ENCODE measurements around the gene EIF4H. TPM values are rescaled to one million over a fixed set of nuclear protein-coding genes. Genes with fewer than 3 reads are reported as not detected.

The EIF4H gene
- total RNA-seq, 1 experiment from 2014 or later, result 384 TPM

DNA sequence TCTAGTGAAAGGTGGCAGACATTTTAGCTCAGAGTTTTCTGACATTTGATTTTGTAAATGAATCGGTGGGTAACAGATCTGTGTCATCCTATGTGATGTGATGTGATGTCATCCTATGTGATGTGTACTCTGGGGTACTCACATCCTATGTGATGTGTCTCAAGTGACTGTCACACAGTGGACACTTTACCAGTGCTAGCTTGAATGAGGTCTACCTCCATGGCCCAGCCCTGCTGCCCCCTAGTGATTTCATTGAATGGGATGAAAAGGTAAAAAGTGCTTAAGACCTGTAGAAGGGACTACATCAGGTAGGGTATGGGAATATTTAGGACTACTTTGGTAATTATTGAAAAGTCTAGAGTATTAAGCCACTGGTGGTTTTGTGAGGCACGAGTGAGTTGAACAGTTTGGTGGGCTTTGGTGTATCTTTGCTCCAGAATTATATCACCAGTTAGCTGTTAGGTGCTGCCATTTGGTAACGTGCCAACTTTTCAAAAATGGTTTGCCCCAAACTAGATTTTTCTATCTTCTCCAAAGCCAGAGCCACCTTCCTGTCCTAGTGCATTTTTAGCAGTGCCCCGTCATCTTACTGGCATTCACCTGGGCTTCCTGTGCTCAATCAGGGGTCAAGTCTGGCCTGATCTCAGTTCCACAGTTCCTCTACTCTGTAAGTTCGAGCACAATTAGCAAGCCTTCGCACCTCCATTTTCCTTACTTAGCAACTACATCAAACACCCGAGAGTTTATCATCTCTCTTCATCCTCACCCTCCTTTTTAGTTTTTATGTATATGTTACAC, 9.7 kb downstream of the EIF4H start:
- CTCF ChIA-PET, result interaction anchor here (0.8 to 2.0 kb wide), 14 partner anchors 9 to 159 kb away, joined by 3 to 12 read pairs (median 4); partner anchors contain the start of genes EIF4H and LIMK1
- H3K9ac ChIP-seq (ENCODE audit: low read length), result peak overlapping the region; percentile 4; the same call in 1 of the 2 replicates
- no peaks in the 10 kb centered on the region for H3K9me3 ChIP-seq (ENCODE audit: control insufficient read depth in 1 of 2, insufficient read depth in 1 of 2, low read depth in 1 of 2, low read length in 2 of 2)
- H3K4me3 ChIP-seq (replicated peaks in 1 of 2; ENCODE audit: low read depth in 1 of 2, low read length in 2 of 2), result no peak overlapping the region
- peaks cover 100% of the 10 kb centered on the region for H3K79me2 ChIP-seq (ENCODE audit: insufficient read depth, low read length)
- TF ChIP-seq FOSL1 (IDR thresholded peaks at IDR 0.05; ENCODE audit: low read depth) (no peak), CBX3 (IDR thresholded peaks at IDR 0.05; ENCODE audit: low read depth) (0 out of 2 replicates have a peak, but pooled peaks have one; percentile 37), RAD21 (IDR thresholded peaks at IDR 0.05; ENCODE audit: low read depth) (peak; percentile 70), POLR2AphosphoS5 (IDR thresholded peaks at IDR 0.05; ENCODE audit: low read depth, low read length) (no peak)
- TF ChIP-seq, protein P1, sequence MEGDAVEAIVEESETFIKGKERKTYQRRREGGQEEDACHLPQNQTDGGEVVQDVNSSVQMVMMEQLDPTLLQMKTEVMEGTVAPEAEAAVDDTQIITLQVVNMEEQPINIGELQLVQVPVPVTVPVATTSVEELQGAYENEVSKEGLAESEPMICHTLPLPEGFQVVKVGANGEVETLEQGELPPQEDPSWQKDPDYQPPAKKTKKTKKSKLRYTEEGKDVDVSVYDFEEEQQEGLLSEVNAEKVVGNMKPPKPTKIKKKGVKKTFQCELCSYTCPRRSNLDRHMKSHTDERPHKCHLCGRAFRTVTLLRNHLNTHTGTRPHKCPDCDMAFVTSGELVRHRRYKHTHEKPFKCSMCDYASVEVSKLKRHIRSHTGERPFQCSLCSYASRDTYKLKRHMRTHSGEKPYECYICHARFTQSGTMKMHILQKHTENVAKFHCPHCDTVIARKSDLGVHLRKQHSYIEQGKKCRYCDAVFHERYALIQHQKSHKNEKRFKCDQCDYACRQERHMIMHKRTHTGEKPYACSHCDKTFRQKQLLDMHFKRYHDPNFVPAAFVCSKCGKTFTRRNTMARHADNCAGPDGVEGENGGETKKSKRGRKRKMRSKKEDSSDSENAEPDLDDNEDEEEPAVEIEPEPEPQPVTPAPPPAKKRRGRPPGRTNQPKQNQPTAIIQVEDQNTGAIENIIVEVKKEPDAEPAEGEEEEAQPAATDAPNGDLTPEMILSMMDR (IDR thresholded peaks at IDR 0.05 in 2 of 3, conservative IDR thresholded peaks at IDR 0.05 in 1 of 3; ENCODE audit: borderline replicate concordance in 1 of 3, insufficient read depth in 1 of 3, low read depth in 2 of 3, low read length in 2 of 3), result peak; percentile 58 to 72 (median 71)
- peaks cover 73% of the 10 kb centered on the region; the same call in 1 of the 2 replicates for H4K20me1 ChIP-seq (ENCODE audit: insufficient read depth)
- POLR2A ChIA-PET, result interaction anchor here (0.8 to 2.0 kb wide), 5 partner anchors 9 to 124 kb away, joined by 3 to 6 read pairs (median 5); partner anchors contain the start of gene EIF4H
- H3K4me1 ChIP-seq (ENCODE audit: control insufficient read depth in 1 of 2, insufficient read depth in 2 of 2, low read length in 2 of 2), result peaks cover 46 to 75% of the 10 kb centered on the region in 2 experiments
- intact Hi-C loops (cut with micrococcal nuclease), result loop anchor here (2.0 kb wide), 1 partner anchor 115 kb away; no protein-coding TSS in a partner anchor
- no peak overlapping the region for H2AFZ ChIP-seq (ENCODE audit: low read depth, low read length, poor library complexity, severe bottlenecking)
- H3K9me2 ChIP-seq (ENCODE audit: insufficient read depth), result no peaks in the 10 kb centered on the region
- no TSS peak for BruUV-seq (replicated peaks)
- H3K27me3 ChIP-seq (ENCODE audit: insufficient read depth, low read length), result no peaks in the 10 kb centered on the region
- H3K27ac ChIP-seq (ENCODE audit: low read depth, low read length), result peak overlapping the region; percentile 9; the same call in 1 of the 2 replicates
- RAD21 ChIA-PET (ENCODE audit: low non-redundant PET in 1 of 2, low total read pairs in 2 of 2, uncharacterized antibody in 2 of 2, unreplicated experiment in 2 of 2), result interaction anchor here (0.6 to 1.2 kb wide), 3 partner anchors 100 to 116 kb away, joined by 3 read pairs; partner anchors contain the start of gene LIMK1 (in 1 of the 2)
- H3K4me2 ChIP-seq (ENCODE audit: low read length), result peak overlapping the region; percentile 45
- DNase-seq (ENCODE audit: low read depth, low spot score) (no peak), ATAC-seq (peak; percentile 76)
- peaks cover 12 to 46% of the 10 kb centered on the region in 2 experiments for H3K36me3 ChIP-seq (ENCODE audit: control insufficient read depth in 1 of 2, insufficient read depth in 2 of 2, low read length in 2 of 2)

All from HCT116 (cell line).